ENCODE data around the gene DEK.

- TF ChIP-seq POLR2A (IDR thresholded peaks at IDR 0.05; ENCODE audit: low read length): no peak
- TF ChIP-seq GATA1 (IDR thresholded peaks at IDR 0.05; ENCODE audit: low read depth, low read length): no peak
These were observed 81.8 kb downstream of the DEK start for GRCh38 chr6:18182568-18182967.

Measured in erythroblast (primary cell).